ENCODE results near the gene SLAIN1. TPM values are rescaled to one million over a fixed set of nuclear protein-coding genes. Genes with fewer than 3 reads are reported as not detected.

The SLAIN1 gene
- total and polyA plus RNA-seq, 2 donors (not counting 1 experiment from before 2014, with no cell fraction given): 12.7 to 29.5 TPM

DNA sequence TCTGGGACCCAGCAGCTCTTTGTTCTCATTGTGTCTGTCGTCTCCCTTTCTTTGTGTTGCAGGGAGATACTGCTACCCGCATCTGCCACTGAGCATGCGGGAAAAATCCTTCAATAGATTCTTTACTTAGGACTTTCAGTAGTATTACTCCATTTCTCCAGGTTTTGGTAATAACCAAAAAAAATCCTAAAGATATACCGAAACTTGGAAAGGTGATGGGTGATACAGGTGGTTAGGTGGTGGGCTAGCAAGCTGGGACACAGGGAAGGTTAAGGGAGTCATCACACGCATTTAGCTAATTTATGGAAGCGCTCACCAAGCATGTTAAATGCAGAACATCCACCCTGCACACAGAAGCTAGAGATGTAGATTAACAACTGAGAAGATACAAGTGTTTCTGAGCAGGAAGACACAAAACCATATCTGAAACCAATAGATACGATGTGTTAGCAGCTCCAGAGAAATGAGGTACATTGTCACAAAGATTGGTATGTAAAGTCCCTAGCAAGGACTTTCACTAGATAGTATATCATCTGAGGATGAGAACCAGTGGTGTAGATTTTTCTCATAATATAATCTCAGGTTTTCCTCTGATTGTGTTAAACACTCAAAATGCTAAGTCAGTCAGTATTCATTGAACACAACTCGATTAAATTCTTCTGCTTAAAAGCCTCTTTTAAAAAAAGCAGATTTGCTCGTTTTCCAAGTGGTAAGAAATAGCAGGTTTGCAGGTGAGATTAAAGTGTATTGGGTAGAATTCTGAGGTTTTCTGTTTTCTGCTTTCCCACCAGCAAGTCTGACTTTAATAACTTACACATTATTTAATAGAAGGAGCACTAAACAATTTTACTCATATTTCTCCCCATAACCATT is 1.2 kb upstream of the SLAIN1 start:
- H2AFZ ChIP-seq (ENCODE audit: insufficient read depth, low read depth, low read length, poor library complexity, severe bottlenecking): peak overlapping the region; percentile 82
- peaks cover 16 to 18% of the 10 kb centered on the region in 2 donors for H3K4me1 ChIP-seq (ENCODE audit: control insufficient read depth in 2 of 2, insufficient read depth in 2 of 2, low read length in 2 of 2)
- peak overlapping the region; percentile 91 for H3K4me2 ChIP-seq (replicated peaks; ENCODE audit: low read depth, low read length, poor library complexity, severe bottlenecking)
- ChIA-PET POLR2A (no interaction called here), CTCF (no interaction called here)
- H3K27ac ChIP-seq (ENCODE audit: low read length in 2 of 2): peak overlapping the region in 1 of 2 donors; percentile 84
- no peak for TF ChIP-seq EZH2 (IDR thresholded peaks at IDR 0.05; ENCODE audit: borderline replicate concordance, insufficient read depth, low read depth, low read length, poor library complexity, severe bottlenecking)
- TF ChIP-seq, protein P1, sequence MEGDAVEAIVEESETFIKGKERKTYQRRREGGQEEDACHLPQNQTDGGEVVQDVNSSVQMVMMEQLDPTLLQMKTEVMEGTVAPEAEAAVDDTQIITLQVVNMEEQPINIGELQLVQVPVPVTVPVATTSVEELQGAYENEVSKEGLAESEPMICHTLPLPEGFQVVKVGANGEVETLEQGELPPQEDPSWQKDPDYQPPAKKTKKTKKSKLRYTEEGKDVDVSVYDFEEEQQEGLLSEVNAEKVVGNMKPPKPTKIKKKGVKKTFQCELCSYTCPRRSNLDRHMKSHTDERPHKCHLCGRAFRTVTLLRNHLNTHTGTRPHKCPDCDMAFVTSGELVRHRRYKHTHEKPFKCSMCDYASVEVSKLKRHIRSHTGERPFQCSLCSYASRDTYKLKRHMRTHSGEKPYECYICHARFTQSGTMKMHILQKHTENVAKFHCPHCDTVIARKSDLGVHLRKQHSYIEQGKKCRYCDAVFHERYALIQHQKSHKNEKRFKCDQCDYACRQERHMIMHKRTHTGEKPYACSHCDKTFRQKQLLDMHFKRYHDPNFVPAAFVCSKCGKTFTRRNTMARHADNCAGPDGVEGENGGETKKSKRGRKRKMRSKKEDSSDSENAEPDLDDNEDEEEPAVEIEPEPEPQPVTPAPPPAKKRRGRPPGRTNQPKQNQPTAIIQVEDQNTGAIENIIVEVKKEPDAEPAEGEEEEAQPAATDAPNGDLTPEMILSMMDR (IDR thresholded peaks at IDR 0.05): no peak
- no peaks in the 10 kb centered on the region for H4K20me1 ChIP-seq (ENCODE audit: control insufficient read depth, insufficient read depth, low read length, poor library complexity, severe bottlenecking)
- peak overlapping the region; percentile 83 for H3K9ac ChIP-seq (ENCODE audit: low read length)
- H3K4me3 ChIP-seq (ENCODE audit: control extremely low read depth in 1 of 5, extremely low read depth in 1 of 5, insufficient read depth in 1 of 5, low read depth in 2 of 5, low read length in 4 of 5): peak overlapping the region in 4 of 5 experiments; percentile 48 to 93 (median 58)
- intact Hi-C loops (cut with micrococcal nuclease): loop anchor here (1.0 to 10.0 kb wide), 8 partner anchors 56 to 1711 kb away; partner anchors contain the start of genes KCTD12, MYCBP2, POU4F1 and RBM26
- no peaks in the 10 kb centered on the region for H3K36me3 ChIP-seq (replicated peaks in 1 of 2; ENCODE audit: control extremely low read depth in 1 of 2, control insufficient read depth in 1 of 2, extremely low read depth in 1 of 2, insufficient read depth in 2 of 2, low read length in 1 of 2)
- Mint-ChIP-seq H3K27ac (peak overlapping the region; percentile 79), H3K4me3 (peak overlapping the region; percentile 85), H3K9me3 (ENCODE audit: insufficient read depth) (no peaks in the 10 kb centered on the region), H3K4me1 (peaks cover 26% of the 10 kb centered on the region), H3K27me3 (no peaks in the 10 kb centered on the region)
- peak; percentile 63 for DNase-seq
- H3K9me3 ChIP-seq (ENCODE audit: control extremely low read depth in 1 of 3, control insufficient read depth in 2 of 3, insufficient read depth in 1 of 3, low read length in 2 of 3): no peaks in the 10 kb centered on the region
- ATAC-seq (ENCODE audit: low read depth): no peak
- no CpG with 5 or more reads among the region's 9 CpGs for WGBS (ENCODE audit: insufficient coverage)
- H3K27me3 ChIP-seq (replicated peaks in 1 of 4; ENCODE audit: control extremely low read depth in 1 of 4, control insufficient read depth in 3 of 4, insufficient read depth in 4 of 4, low read length in 3 of 4): no peaks in the 10 kb centered on the region
- H3K79me2 ChIP-seq (ENCODE audit: control insufficient read depth, insufficient read depth, low read length): no peaks in the 10 kb centered on the region

- intact Hi-C loops (cut with micrococcal nuclease): loop anchor here (1.0 to 10.0 kb wide), 8 partner anchors 55 to 1710 kb away; partner anchors contain the start of genes KCTD12, MYCBP2, POU4F1 and RBM26
- WGBS (ENCODE audit: insufficient coverage): no CpG with 5 or more reads among the region's 3 CpGs
Observed at GRCh38 chr13:77696879-77697216, 639 bp upstream of the SLAIN1 start.

More at GRCh38 chr13:77696879-77697216, 639 bp upstream of the SLAIN1 start:
- DNase-seq (no peak), ATAC-seq (ENCODE audit: low read depth) (peak; percentile 1)
- H3K27ac Mint-ChIP-seq: peak overlapping the region; percentile 79
- no peaks in the 10 kb centered on the region for H4K20me1 ChIP-seq (ENCODE audit: control insufficient read depth, insufficient read depth, low read length, poor library complexity, severe bottlenecking)
- H3K27ac ChIP-seq (ENCODE audit: low read length in 2 of 2): peak overlapping the region; percentile 71 to 84
- POLR2A ChIA-PET: no interaction called here
- H3K4me1 ChIP-seq (ENCODE audit: control insufficient read depth in 2 of 2, insufficient read depth in 2 of 2, low read length in 2 of 2): peaks cover 16 to 18% of the 10 kb centered on the region in 2 donors
- H3K9me3 ChIP-seq (ENCODE audit: control extremely low read depth in 1 of 3, control insufficient read depth in 2 of 3, insufficient read depth in 1 of 3, low read length in 2 of 3): no peaks in the 10 kb centered on the region
- H3K27me3 ChIP-seq (replicated peaks in 1 of 4; ENCODE audit: control extremely low read depth in 1 of 4, control insufficient read depth in 3 of 4, insufficient read depth in 4 of 4, low read length in 3 of 4): no peaks in the 10 kb centered on the region
- no peaks in the 10 kb centered on the region for H3K9me3 Mint-ChIP-seq (ENCODE audit: insufficient read depth)
- TF ChIP-seq EZH2 (IDR thresholded peaks at IDR 0.05; ENCODE audit: borderline replicate concordance, insufficient read depth, low read depth, low read length, poor library complexity, severe bottlenecking): no peak
- TF ChIP-seq, protein P1 (IDR thresholded peaks at IDR 0.05): no peak
- H3K4me2 ChIP-seq (replicated peaks; ENCODE audit: low read depth, low read length, poor library complexity, severe bottlenecking): peak overlapping the region; percentile 91
- peaks cover 26% of the 10 kb centered on the region for H3K4me1 Mint-ChIP-seq
- H3K4me3 Mint-ChIP-seq: peak overlapping the region; percentile 85
- CTCF ChIA-PET: no interaction called here
- no peaks in the 10 kb centered on the region for H3K36me3 ChIP-seq (replicated peaks in 1 of 2; ENCODE audit: control extremely low read depth in 1 of 2, control insufficient read depth in 1 of 2, extremely low read depth in 1 of 2, insufficient read depth in 2 of 2, low read length in 1 of 2)
- peak overlapping the region; percentile 82 for H2AFZ ChIP-seq (ENCODE audit: insufficient read depth, low read depth, low read length, poor library complexity, severe bottlenecking)
- H3K4me3 ChIP-seq (ENCODE audit: control extremely low read depth in 1 of 5, extremely low read depth in 1 of 5, insufficient read depth in 1 of 5, low read depth in 2 of 5, low read length in 4 of 5): peak overlapping the region; percentile 48 to 93 (median 63)
- H3K79me2 ChIP-seq (ENCODE audit: control insufficient read depth, insufficient read depth, low read length): peaks cover under 1% of the 10 kb centered on the region
- H3K9ac ChIP-seq (ENCODE audit: low read length): peak overlapping the region; percentile 83
- no peaks in the 10 kb centered on the region for H3K27me3 Mint-ChIP-seq
